Measurements from ENCODE around the gene PEPD.

The PEPD gene

DNA sequence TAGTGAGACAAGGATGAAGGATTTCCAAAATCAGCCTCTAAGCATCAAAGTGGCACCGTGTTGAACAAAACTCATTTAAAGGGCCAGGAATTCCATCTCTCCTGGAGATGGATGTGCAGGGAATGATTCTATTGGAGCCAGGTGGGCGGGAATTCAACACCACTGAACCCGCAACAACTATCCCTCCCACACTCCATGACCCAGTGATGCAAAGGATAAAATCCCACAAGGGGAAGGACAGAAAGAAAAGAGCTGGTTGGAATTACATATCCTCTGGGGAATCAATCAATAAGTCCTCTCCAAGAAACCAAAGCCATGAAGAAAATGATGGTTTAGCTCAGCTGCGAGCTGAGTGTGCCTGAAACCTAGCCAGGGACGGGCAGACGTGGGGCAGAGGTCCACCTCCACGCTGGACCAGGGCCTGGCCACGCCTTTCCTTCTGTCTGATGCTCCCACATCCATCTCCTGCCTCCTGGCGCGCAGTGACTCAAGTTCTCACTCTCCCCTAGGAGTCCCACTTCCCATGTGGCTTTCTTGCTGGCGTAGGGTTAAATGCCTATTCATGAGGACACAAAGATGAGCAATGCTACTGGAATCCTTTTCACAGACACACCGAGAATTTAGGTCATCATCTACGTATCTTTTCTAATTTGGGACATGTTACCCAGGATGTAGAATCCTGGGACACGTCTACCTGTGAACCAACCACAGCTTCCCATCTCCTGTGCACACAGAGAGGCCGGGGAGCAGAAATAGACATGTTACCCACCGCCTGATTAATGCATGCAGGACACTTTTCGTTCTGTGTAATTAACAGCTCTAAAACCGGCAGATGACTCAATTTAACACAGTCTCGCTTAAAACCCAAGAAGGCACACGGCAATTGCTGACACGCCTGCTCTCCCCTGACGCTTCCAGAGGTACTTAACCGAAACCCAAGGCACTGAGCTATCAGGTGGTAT, 48.6 kb downstream of the PEPD start:
- Mint-ChIP-seq H3K27ac (no peak overlapping the region), H3K36me3 (ENCODE audit: low read depth) (no peaks in the 10 kb centered on the region), H3K4me3 (no peak overlapping the region), H3K9me3 (no peaks in the 10 kb centered on the region), H3K4me1 (ENCODE audit: low read depth) (peaks cover 2% of the 10 kb centered on the region), H3K27me3 (ENCODE audit: low read depth) (no peaks in the 10 kb centered on the region)

DNA sequence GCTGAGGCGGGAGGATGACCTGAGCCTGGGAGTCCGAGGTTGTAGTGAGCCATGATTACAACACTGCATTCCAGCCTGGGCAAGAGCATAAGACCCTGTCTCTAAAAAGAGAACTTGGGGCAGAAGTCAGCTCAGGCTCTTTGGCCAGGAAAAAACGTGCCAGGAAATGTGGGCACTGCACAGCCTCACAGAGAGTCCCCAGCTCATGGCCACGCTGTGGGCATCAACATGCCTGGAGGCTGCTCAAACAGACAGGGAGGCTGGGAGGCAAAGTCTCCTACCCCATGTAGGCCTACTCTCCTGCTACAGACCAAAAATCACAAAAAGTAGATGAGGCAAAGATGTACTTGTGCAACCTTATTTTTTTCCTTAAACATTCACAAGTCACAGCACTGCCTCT, 49.4 kb downstream of the PEPD start:
- Mint-ChIP-seq H3K27me3 (ENCODE audit: low read depth) (no peaks in the 10 kb centered on the region), H3K27ac (no peak overlapping the region), H3K36me3 (ENCODE audit: low read depth) (no peaks in the 10 kb centered on the region), H3K4me1 (ENCODE audit: low read depth) (peaks cover 2% of the 10 kb centered on the region), H3K4me3 (no peak overlapping the region), H3K9me3 (no peaks in the 10 kb centered on the region)

DNA sequence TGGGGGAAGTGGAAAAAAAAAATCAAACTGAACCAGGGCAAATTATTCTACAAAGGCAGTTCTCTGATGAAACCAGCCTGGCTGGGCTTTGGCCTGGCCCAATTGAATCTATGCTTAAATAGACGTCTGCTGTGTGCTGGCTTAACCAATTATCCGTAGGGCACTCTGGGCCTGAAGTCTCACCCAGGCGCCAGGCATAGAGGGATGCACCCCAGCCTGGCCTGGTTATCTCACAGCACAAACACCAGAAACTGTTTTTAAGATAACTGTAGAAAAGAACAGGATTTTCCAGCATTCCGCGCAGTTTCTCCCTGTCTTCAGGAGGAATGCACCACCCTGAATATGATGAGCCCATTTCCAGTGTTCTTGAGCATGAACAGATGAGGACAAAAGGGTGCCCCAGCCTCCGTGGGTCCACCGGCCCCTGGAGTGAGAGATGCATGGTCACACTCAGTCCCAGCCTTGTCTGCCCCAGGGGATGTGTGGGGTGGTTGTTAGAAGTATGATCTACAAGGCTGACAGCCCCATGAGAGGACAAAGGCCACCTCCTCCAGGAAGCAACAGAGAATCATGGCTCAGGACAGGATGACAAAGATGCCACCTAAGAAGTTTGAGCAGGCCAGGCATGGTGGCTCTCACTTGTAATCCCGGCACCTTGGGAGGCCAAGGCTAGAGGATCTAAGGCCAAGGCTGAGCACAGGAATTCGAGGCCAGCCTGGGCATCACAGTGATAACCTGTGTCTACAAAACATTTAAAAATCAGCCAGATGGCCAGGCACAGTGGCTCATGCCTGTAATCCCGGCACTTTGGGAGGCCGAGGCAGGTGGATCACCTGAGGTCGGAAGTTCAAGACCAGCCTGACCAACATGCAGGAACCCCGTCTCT, 50.2 kb downstream of the PEPD start:
- H3K27ac Mint-ChIP-seq: no peak overlapping the region
- H3K36me3 Mint-ChIP-seq (ENCODE audit: low read depth): no peaks in the 10 kb centered on the region
- no peaks in the 10 kb centered on the region for H3K9me3 Mint-ChIP-seq
- H3K4me3 Mint-ChIP-seq: no peak overlapping the region
- H3K27me3 Mint-ChIP-seq (ENCODE audit: low read depth): no peaks in the 10 kb centered on the region
- peaks cover 2% of the 10 kb centered on the region for H3K4me1 Mint-ChIP-seq (ENCODE audit: low read depth)

DNA sequence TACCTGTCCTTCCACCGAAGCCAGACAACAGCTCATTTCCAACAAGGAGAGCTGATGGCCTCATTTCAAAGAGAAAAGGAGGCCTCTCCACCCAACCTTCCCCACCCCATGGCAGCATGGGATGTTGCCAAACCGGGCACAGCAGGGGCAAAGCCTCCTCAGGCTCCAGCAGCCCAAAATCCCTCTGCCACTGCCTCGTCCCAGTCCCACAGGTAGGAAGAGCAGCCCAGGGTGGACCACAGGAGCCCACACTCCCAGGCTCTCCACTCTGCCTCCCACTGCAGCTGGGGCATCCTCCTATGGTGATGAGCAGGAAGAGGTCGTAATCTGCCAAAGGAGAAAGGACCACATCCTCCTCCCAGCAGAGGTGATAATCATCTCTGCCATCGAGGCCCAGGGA, 50.9 kb downstream of the PEPD start:
- Mint-ChIP-seq H3K4me1 (ENCODE audit: low read depth) (peaks cover 2% of the 10 kb centered on the region), H3K27me3 (ENCODE audit: low read depth) (no peaks in the 10 kb centered on the region), H3K4me3 (no peak overlapping the region), H3K27ac (no peak overlapping the region), H3K9me3 (no peaks in the 10 kb centered on the region), H3K36me3 (ENCODE audit: low read depth) (no peaks in the 10 kb centered on the region)

DNA sequence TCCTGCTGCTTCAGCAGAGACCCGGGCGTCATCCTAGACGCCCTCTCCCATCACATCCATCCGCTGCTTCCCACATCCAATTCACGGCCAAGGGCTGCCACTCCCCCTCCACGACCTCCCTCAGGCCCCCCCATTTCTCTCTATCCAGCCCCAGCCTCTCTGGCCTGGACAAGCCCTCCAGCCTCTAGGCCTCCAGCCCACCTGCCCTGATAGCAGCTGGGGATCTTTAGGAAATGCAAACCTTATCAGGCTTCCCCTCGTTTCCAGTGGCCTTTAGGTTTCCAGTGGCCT, 51.6 kb downstream of the PEPD start:
- Mint-ChIP-seq H3K4me1 (ENCODE audit: low read depth) (peaks cover 2% of the 10 kb centered on the region), H3K36me3 (ENCODE audit: low read depth) (no peaks in the 10 kb centered on the region), H3K4me3 (no peak overlapping the region), H3K9me3 (no peaks in the 10 kb centered on the region), H3K27ac (no peak overlapping the region), H3K27me3 (ENCODE audit: low read depth) (no peaks in the 10 kb centered on the region)

DNA sequence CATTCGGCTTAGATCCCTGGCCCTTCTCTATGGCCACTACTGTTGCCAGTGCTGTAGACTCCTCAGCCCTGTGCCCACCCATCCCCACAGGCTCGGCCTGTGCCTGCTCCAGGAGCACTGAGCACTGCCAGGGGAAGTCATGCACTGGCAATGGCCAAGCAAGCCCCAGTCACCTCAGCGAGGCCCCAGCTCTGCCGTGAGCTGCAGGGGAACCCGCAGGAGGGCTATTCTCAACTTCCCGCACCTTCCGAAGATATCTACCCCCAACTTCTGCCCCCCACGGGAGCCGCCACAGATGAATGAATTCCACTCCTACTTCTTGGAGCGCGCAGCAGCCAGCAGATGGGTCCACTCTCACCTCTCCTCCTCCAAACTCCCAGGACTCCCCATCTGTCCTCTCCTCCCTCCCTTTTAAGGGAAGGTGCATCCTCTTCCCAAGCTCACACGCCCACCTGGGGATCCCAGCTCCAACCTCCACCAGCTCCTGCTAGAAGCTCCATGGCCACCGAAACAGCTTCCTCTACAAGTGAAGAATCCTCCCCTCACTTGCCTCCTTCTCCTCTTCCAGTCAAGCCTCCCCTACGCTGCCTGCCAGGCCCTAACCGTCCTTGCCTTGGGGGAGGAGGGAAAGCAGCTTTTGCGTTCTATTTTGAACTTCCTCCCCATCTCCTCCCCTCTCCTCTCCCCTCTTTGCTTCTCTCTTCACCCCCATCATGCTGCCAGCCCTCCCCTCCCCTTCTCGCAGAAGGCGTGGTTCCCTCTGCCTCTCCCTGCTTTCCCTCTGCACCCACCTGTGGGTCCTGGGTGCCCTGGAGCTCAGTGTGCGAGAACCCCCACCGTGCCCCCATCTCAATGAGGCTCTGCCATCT, 52.2 kb downstream of the PEPD start:
- H3K9me3 Mint-ChIP-seq: no peaks in the 10 kb centered on the region
- H3K27ac Mint-ChIP-seq: no peak overlapping the region
- no peaks in the 10 kb centered on the region for H3K36me3 Mint-ChIP-seq (ENCODE audit: low read depth)
- peaks cover 2% of the 10 kb centered on the region for H3K4me1 Mint-ChIP-seq (ENCODE audit: low read depth)
- no peaks in the 10 kb centered on the region for H3K27me3 Mint-ChIP-seq (ENCODE audit: low read depth)
- H3K4me3 Mint-ChIP-seq: no peak overlapping the region

DNA sequence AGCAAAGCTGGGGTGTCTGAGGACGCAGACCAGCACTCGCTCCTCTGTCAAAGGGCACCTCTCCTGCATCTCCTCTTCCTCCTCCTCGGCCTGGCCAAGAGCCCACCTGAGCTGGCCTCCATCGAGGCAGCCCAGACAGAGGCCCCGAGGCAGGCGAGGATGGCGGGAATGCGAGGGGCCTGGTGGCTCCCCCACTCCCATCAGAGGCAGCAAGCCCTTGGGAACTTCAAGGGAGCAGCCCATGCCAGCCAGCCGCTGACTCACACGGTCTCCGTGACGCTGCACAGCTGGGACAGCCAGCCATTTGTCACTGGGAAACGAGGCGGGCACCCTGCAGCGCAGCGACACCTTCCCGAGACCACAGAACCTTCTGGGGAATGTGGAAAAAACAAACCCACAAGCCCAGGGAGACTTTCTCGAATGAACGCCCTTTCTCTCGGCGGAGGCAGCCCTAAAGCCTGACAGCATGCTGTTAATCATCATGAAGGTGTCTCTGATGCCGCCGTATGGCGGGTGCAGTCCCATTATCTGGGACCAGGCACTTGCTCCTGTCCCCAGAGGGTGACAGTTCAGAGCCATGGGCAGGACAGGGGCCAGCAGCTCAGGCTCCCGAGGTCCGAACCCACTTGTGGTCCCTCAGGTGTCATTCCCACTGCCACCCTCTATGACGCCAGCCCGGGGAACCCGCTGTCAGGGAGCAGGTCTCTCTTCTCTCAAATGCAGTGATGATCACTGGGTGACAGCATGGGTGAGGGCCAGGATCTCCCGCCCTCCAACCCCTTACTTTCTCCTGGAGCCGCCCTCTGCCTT, 53.0 kb downstream of the PEPD start:
- Mint-ChIP-seq H3K4me3 (no peak overlapping the region), H3K36me3 (ENCODE audit: low read depth) (no peaks in the 10 kb centered on the region), H3K27me3 (ENCODE audit: low read depth) (no peaks in the 10 kb centered on the region), H3K27ac (no peak overlapping the region), H3K9me3 (no peaks in the 10 kb centered on the region), H3K4me1 (ENCODE audit: low read depth) (peaks cover 2% of the 10 kb centered on the region)

DNA sequence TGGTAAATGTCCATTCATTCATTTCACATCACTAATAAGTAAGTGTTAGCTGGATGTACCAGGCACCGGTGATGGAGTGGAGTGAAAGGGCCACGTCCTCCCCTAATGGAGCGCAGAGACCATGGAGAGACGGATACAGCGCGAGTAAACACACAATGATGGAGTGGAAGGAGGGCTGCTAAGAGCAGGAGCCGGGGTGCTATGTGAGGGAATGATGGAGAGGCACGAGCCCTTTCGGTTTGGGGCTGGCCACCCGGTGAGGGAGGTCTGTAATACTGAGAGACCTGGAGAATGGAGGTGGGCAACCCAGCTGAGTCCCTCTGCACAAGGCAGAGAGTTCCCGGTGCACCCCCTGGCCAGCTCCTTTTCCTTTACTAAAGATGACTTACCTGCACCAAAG, 53.7 kb downstream of the PEPD start:
- H3K9me3 Mint-ChIP-seq: no peaks in the 10 kb centered on the region
- no peaks in the 10 kb centered on the region for H3K27me3 Mint-ChIP-seq (ENCODE audit: low read depth)
- H3K27ac Mint-ChIP-seq: no peak overlapping the region
- peaks cover 2% of the 10 kb centered on the region for H3K4me1 Mint-ChIP-seq (ENCODE audit: low read depth)
- H3K4me3 Mint-ChIP-seq: no peak overlapping the region
- no peaks in the 10 kb centered on the region for H3K36me3 Mint-ChIP-seq (ENCODE audit: low read depth)

DNA sequence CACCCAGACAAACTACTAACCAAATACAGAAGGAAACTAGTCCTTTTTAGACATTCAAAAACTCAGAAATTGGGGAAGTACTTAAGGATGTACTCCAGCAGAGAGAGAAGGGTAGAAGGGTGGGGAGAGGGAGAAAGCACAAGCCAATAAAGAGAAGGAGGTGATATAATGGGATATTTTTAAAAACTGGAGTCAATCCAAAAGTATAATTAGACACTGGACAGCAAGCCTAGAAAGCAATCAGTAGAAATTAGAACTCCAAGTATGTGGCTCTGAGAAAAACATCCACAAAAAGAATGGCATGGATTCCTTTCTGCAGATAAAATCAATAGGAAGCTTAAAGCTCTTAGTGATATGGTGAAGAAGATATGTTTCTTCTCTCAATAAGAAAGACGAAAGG, 55.8 kb downstream of the PEPD start:
- Mint-ChIP-seq H3K9me3 (no peaks in the 10 kb centered on the region), H3K27me3 (ENCODE audit: low read depth) (no peaks in the 10 kb centered on the region), H3K36me3 (ENCODE audit: low read depth) (no peaks in the 10 kb centered on the region), H3K27ac (no peak overlapping the region), H3K4me1 (ENCODE audit: low read depth) (peaks cover under 1% of the 10 kb centered on the region), H3K4me3 (no peak overlapping the region)

DNA sequence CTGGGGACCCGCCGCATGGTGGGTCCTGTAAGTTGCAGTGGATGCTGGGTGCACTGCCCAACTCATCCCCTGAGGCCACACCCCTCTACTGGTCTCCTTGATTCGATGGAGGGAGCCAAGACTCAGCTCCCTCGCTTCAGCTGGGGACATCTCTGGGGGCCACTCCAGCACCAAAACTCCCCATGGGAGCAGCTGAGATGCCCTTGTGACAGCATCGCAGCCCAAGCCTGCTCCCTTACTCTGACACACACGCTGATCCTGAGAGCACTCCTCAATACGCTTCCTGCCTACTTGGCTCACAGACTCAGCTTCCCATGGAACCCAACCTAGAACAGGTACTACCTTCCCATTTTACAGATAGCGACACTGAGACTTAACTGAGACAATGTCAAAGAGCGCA, 56.2 kb downstream of the PEPD start:
- Mint-ChIP-seq H3K27ac (no peak overlapping the region), H3K4me3 (no peak overlapping the region)

DNA sequence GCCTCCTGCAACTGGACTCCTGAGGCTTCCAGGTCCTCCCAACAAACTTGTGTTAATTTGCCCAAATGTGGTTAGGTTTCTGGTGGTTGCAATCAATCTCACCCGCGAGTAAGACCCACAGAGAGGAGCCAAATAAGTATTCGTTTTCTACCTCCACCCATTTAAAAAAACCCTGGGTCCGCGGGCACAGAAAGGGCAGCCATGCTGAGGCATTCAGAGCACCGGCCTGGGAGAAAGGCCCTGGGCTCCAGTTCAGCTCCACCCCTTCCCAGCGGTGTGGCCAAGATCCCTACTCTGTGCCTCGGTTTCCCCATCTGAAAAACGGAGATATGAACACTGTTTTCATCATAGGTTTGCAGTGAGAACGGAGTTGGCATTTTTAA, 56.9 kb downstream of the PEPD start:
- Mint-ChIP-seq H3K9me3 (no peaks in the 10 kb centered on the region), H3K4me1 (ENCODE audit: low read depth) (no peaks in the 10 kb centered on the region), H3K27ac (no peak overlapping the region), H3K36me3 (ENCODE audit: low read depth) (no peaks in the 10 kb centered on the region), H3K27me3 (ENCODE audit: low read depth) (no peaks in the 10 kb centered on the region), H3K4me3 (no peak overlapping the region)

More for the DNA sequence above, 56.2 kb downstream of the PEPD start:
- H3K27me3 Mint-ChIP-seq (ENCODE audit: low read depth): no peaks in the 10 kb centered on the region
- no peaks in the 10 kb centered on the region for H3K36me3 Mint-ChIP-seq (ENCODE audit: low read depth)
- H3K9me3 Mint-ChIP-seq: no peaks in the 10 kb centered on the region
- no peaks in the 10 kb centered on the region for H3K4me1 Mint-ChIP-seq (ENCODE audit: low read depth)

DNA sequence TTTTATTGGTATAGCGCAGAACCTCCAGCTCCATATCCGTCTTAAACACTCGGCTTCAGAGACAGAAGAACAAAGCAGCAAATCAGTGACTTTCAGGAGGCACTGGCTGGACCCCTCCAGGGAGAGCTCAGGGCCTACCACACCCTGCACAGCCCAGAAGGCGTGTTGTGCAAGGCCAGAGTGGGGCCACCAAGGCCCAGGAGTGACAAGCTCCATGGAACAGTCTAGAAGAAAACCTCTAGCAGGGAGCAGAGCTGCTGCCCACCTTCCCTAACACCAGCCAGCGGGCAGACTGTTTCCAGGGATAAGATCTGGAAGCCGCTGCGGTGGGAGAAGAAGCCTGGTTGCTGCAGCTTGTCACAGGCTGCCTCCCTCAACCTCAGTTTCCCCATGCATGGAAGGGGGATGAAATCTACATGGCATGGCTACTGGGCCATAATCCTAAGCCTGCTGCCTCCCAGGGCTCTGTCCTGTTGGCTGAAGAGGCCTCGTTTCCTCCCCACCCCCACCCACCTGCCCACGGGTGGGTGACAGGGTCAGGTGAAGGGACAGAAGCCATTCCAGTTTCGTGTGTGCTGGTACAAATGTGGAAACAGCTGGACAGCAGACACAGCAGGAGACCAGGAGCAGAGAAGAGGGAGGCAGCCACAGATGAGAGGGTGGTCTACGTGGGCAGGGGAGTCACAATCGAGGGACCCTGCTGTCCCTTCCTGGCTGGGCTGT, 57.4 kb downstream of the PEPD start:
- Mint-ChIP-seq H3K4me1 (ENCODE audit: low read depth) (no peaks in the 10 kb centered on the region), H3K27me3 (ENCODE audit: low read depth) (no peaks in the 10 kb centered on the region), H3K9me3 (no peaks in the 10 kb centered on the region), H3K27ac (no peak overlapping the region), H3K4me3 (no peak overlapping the region), H3K36me3 (ENCODE audit: low read depth) (no peaks in the 10 kb centered on the region)

DNA sequence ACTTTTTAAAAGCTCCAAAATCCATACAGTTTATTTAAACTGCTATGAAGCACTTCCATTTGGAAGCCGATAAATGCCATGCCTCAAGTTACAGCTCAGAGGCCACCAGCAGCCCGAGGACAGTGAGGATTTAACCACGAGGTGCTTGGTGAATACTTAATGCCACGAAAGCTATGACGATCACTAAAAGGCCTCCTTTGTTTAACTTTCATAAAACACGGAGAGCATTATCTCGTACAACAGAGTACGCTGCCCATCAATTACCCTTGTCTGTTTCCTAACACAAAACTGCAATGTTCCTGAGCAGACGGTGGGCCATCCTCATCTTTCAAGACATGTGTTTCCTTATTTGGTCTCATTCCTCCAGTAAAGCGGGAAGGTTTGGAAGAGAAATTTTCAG, 58.4 kb downstream of the PEPD start:
- no peaks in the 10 kb centered on the region for H3K27me3 Mint-ChIP-seq (ENCODE audit: low read depth)
- no peak overlapping the region for H3K27ac Mint-ChIP-seq
- no peaks in the 10 kb centered on the region for H3K4me1 Mint-ChIP-seq (ENCODE audit: low read depth)
- no peak overlapping the region for H3K4me3 Mint-ChIP-seq
- H3K36me3 Mint-ChIP-seq (ENCODE audit: low read depth): no peaks in the 10 kb centered on the region
- H3K9me3 Mint-ChIP-seq: no peaks in the 10 kb centered on the region

Measured in T-helper 1 cell treated with Interleukin-12 subunit alpha and Interleukin-12 subunit beta and Interleukin-4 antibody, amounts not matched to agents 30 μg/mL and 1 μg/mL, for 36 hours (primary cell).